ENCODE results near the gene INPPL1.
"Not testable (repeated sequence)": the region's sequence is repeated elsewhere in the genome, so short reads cannot be mapped to it uniquely, and the experiment has no call there.

INPPL1 gene, protein sequence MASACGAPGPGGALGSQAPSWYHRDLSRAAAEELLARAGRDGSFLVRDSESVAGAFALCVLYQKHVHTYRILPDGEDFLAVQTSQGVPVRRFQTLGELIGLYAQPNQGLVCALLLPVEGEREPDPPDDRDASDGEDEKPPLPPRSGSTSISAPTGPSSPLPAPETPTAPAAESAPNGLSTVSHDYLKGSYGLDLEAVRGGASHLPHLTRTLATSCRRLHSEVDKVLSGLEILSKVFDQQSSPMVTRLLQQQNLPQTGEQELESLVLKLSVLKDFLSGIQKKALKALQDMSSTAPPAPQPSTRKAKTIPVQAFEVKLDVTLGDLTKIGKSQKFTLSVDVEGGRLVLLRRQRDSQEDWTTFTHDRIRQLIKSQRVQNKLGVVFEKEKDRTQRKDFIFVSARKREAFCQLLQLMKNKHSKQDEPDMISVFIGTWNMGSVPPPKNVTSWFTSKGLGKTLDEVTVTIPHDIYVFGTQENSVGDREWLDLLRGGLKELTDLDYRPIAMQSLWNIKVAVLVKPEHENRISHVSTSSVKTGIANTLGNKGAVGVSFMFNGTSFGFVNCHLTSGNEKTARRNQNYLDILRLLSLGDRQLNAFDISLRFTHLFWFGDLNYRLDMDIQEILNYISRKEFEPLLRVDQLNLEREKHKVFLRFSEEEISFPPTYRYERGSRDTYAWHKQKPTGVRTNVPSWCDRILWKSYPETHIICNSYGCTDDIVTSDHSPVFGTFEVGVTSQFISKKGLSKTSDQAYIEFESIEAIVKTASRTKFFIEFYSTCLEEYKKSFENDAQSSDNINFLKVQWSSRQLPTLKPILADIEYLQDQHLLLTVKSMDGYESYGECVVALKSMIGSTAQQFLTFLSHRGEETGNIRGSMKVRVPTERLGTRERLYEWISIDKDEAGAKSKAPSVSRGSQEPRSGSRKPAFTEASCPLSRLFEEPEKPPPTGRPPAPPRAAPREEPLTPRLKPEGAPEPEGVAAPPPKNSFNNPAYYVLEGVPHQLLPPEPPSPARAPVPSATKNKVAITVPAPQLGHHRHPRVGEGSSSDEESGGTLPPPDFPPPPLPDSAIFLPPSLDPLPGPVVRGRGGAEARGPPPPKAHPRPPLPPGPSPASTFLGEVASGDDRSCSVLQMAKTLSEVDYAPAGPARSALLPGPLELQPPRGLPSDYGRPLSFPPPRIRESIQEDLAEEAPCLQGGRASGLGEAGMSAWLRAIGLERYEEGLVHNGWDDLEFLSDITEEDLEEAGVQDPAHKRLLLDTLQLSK

DNA sequence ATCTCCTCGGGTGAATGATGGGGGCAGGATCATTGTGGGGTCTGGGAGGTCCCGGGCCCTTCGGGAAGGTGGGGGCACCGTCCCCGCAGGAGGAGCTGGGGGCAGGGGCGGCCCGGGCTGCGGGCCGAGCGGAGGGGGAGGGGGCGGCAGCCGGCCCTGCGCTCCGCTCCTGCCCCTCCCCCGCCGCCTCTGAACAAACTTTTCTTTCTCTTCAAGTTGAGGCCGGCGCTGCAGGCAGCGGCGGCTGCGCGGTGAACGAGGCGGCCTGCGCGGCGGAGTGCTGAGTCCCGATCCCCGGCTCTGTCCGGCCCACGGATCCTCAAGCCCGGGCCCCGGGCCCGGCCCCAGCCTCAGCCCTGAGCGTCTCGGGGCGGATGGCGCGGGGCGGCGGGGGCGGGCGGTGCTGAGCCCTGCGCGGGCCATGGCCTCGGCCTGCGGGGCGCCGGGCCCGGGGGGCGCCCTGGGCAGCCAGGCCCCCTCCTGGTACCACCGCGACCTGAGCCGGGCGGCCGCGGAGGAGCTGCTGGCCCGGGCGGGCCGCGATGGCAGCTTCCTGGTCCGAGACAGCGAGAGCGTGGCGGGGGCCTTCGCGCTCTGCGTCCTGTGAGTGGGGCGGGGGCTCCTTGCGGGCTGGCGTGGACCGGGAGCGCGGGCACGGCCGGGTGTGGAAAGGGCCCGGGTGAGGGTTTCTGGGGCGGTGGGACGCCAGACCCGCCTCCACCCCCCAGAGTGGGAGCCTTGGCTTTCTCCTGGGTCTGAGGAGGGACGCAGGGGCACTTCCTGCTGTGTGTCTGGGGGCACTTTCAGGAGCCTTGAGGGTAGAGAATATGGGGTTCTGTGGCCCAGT is at the start of gene INPPL1:
TSS of gene INPPL1 (plus strand) at position 204 of the 847 bp plus-strand sequence. CDS start at position 422, 218 bp downstream.
- peak; percentile 39 for DNase-seq

DNA sequence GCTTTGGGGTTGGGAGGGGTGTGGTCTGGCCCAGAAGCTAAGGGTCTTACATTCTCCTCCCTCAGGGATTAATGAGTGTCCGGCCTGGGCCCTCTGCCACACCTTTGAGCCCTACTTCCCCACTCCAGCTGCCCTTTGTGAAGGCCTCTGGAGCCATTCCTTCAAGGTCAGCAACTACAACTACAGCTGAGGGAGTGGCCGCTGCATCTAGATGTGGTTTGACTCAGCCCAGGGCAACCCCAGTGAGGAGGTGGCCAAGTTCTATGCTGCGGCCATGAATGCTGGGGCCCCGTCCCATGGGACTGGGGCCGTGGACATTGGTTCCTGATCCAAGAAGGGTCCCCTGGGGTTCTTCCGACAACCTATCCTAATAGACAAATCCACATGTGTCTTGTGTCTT is 46.9 kb upstream of the INPPL1 start:
- no peak for DNase-seq

DNA sequence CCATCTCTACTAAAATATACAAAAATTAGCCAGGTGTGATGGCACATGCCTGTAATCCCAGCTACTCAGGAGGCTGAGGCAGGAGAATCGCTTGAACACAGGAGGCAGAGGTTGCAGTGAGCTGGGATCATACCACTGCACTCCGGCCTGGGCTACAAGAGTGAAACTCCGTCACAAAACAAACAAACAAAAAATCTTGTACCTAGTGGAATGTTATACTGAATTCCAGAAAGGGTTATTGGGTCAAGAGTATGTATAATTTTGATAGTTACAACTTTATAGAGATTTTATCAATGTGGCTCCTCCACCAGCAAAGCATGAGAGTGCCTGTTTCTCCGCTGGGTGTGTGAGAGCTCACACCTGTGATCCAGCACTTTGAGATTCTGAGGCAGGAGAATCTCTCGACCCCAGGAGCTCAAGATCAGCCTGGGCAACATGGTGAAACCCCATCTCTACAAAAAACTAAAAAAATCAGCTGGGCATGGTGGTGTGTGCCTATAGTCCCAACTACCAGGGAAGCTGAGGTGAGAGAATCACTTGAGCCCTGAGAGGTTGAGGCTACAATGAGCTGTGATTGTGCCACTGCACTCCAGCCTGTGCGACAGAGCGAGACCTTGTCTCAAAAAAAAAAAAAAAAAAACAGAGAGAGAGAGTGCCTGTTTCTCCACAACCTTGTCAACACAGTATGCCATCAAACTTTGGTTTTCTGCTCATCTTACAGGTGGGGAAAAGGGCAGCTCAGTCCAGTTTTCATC is 45.3 kb upstream of the INPPL1 start:
- no peak for DNase-seq

- DNase-seq = no peak
Measured at GRCh38 chr11:72179804-72180396, 44.7 kb upstream of the INPPL1 start.

- not testable (repeated sequence) for DNase-seq
Measured at GRCh38 chr11:72180892-72181552, 43.5 kb upstream of the INPPL1 start.

- not testable (repeated sequence) for DNase-seq
Measured at GRCh38 chr11:72181553-72181958, 43.0 kb upstream of the INPPL1 start.

GRCh38 chr11:72188267-72188666 is 36.3 kb upstream of the INPPL1 start:
- DNase-seq = no peak

- no peak for DNase-seq
Measured at GRCh38 chr11:72189455-72190250, 34.9 kb upstream of the INPPL1 start.

DNA sequence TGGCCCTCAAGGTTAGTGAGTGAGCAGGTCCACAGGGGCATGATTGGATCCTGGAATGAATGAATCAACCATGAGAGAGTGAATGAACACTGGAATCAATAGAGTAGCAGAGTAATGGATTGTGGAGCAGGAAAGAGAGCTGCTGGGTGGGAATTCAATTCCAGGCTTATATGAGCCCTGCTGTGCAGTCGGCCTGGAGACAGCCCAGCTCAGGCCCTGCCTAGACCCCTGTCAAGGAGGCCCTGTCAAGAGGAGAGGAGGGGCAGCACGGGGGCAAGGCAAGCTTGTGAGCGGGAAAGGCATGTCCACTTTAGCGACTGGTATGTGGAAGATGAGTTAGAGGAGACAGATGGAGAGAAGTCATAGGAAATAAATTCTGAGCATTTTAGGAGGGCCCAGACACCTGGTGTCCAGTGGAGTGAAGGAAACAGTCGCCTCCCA is 33.9 kb upstream of the INPPL1 start:
- DNase-seq = no peak

DNA sequence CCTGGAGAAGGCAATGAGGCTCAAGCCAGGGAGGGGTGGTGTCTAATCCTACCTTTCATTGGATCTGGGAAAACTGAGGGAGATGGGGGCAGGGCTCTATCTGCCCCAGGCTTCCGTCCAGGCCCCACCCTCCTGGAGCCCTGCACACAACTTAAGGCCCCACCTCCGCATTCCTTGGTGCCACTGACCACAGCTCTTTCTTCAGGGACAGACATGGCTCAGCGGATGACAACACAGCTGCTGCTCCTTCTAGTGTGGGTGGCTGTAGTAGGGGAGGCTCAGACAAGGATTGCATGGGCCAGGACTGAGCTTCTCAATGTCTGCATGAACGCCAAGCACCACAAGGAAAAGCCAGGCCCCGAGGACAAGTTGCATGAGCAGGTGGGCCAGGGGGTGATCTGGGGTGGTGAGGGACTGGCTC is 32.6 kb upstream of the INPPL1 start, which contains the start of gene FOLR1:
TSS of gene FOLR1 (plus strand) at position 180 of the 421 bp plus-strand sequence. CDS start at position 214, 34 bp downstream.
- DNase-seq = no peak

GRCh38 chr11:72195518-72196270 is 28.9 kb upstream of the INPPL1 start:
- DNase-seq = no peak

DNA sequence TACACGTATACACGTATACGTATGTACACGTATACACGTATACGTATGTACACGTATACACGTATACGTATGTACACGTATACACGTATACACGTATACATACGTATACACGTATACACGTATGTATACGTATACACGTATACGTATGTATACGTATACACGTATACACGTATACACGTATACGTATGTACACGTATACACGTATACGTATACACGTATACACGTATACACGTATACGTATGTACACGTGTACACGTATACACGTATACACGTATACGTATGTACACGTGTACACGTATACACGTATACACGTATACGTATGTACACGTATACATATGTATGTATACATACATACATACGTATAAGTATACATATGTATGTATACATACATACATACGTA is 23.1 kb upstream of the INPPL1 start:
- not testable (repeated sequence) for DNase-seq

GRCh38 chr11:72202571-72202970 is 22.0 kb upstream of the INPPL1 start:
- no peak for DNase-seq

- DNase-seq = no peak
Measured at GRCh38 chr11:72203163-72203562, 21.4 kb upstream of the INPPL1 start.

- no peak for DNase-seq
Measured at GRCh38 chr11:72204886-72205285, 19.7 kb upstream of the INPPL1 start.

- DNase-seq = not testable (repeated sequence)
Measured at GRCh38 chr11:72206794-72207193, 17.8 kb upstream of the INPPL1 start.

DNA sequence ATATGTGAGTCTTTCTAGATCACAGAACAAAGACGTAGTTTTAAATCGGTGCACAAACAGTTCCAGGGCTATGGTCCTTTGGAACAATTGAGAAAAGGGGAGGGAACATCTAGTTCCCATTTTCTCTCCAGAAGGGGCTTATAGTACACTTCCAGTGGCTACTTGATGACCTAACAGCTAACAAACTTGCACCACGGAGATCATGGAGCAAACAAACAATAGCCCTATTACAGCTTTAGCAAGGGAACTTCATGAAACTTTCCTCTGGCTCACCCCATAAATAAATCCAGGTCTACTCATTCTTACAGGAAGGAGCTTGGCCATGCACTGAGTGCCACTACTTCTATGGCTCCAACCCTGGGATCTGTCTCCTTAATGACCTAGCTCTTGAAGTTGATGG is 16.3 kb upstream of the INPPL1 start:
- no peak for DNase-seq

GRCh38 chr11:72209101-72209500 is 15.5 kb upstream of the INPPL1 start:
- DNase-seq = no peak

Measured in 8988T (cell line).